GM12873 (cell line): ENCODE data around the gene TLE4.

ENCODE experiments used
- CTCF ChIP-seq: IDR thresholded peaks from 2 replicates; pipeline ENCODE4 v1.5.1; 2012; ENCODE audit warnings: low read depth, mild to moderate bottlenecking, moderate library complexity, low read length, control low read depth; ENCODE audit not compliant: insufficient read depth; ENCODE audit errors: missing control alignments

Gene TLE4

GRCh38 chr9:79662537-79662956 lies 90.8 kb downstream of the TLE4 start:
- no peak for TF ChIP-seq CTCF

- TF ChIP-seq CTCF = no peak
Observed at GRCh38 chr9:79663300-79663699, 91.5 kb downstream of the TLE4 start.

- no peak for TF ChIP-seq CTCF
Observed at GRCh38 chr9:79663878-79664277, 92.1 kb downstream of the TLE4 start.

- no peak for TF ChIP-seq CTCF
Observed at GRCh38 chr9:79664375-79664831, 92.6 kb downstream of the TLE4 start.

GRCh38 chr9:79665369-79665768 lies 93.6 kb downstream of the TLE4 start:
- TF ChIP-seq CTCF = no peak

GRCh38 chr9:79665931-79666330 lies 94.2 kb downstream of the TLE4 start:
- no peak for TF ChIP-seq CTCF

GRCh38 chr9:79667120-79667519 lies 95.4 kb downstream of the TLE4 start:
- TF ChIP-seq CTCF = no peak
